Heart left ventricle (tissue), 16 donors: Measurements from ENCODE around the gene MRTFA. TPM values are rescaled to one million over a fixed set of nuclear protein-coding genes. Genes with fewer than 3 reads are reported as not detected.

ENCODE experiments used
- ATAC-seq, 4 donors: fragments of 200-7000 bp; cut with Tn5 transposase; one replicate each; pipeline ENCODE4 v1.9.1; 2020 to 2022; ENCODE audit warnings: moderate library complexity in 4 of 4, mild to moderate bottlenecking in 3 of 4, moderate number of reproducible peaks in 1 of 4
- DNase-seq, 5 donors: peaks; one replicate each; pipeline ENCODE4 v3.0.0-alpha.2; 2020
- H3K27ac ChIP-seq, 12 donors: fragments of 200-600 bp; sonication (generic) in 4 of 12; one replicate each; pipeline versions ENCODE4 v1.5.0 to v1.8.0; 2016 to 2022; ENCODE audit warnings: mild to moderate bottlenecking in 2 of 12
- H3K27me3 ChIP-seq, 9 donors: fragments of 200-600 bp; sonication (generic) in 2 of 9; one replicate each; pipeline versions ENCODE4 v1.5.1 to v1.8.0; 2016 to 2022; ENCODE audit warnings: mild to moderate bottlenecking in 3 of 9
- H3K36me3 ChIP-seq, 9 donors: fragments of 200-600 bp; sonication (generic) in 2 of 9; one replicate each; pipeline versions ENCODE4 v1.5.0 to v1.8.0; 2018 to 2022; ENCODE audit warnings: mild to moderate bottlenecking in 2 of 9
- H3K4me1 ChIP-seq, 12 donors: fragments of 200-600 bp; sonication (generic) in 4 of 12; one replicate each; pipeline versions ENCODE4 v1.5.0 to v1.8.0; 2016 to 2022; ENCODE audit warnings: mild to moderate bottlenecking in 3 of 12
- H3K4me3 ChIP-seq, 12 donors: fragments of 200-600 bp; sonication (generic) in 4 of 12; one replicate each; pipeline versions ENCODE4 v1.5.0 to v1.8.0; 2017 to 2022; ENCODE audit warnings: mild to moderate bottlenecking in 9 of 12, moderate library complexity in 4 of 12
- H3K9me3 ChIP-seq, 12 donors: fragments of 200-600 bp; sonication (generic) in 4 of 12; one replicate each; pipeline versions ENCODE4 v1.5.0 to v1.8.0; 2016 to 2022; ENCODE audit warnings: mild to moderate bottlenecking in 1 of 12
- POLR2A ChIP-seq, 2 donors: fragments of 450-650 bp; IDR thresholded peaks; one replicate each; pipeline ENCODE4 v1.6.1; 2017; ENCODE audit warnings: antibody characterized with exemption in 2 of 2, mild to moderate bottlenecking in 2 of 2, moderate library complexity in 2 of 2
- WGBS, 4 donors: extraction: QIAGEN DNeasy Blood & Tissue Kit in 2 of 4; methylation state at CpG; one replicate each; pipeline versions ENCODE4 v1.1.5 to v1.1.7; 2013 to 2018; 5-methylcytosine and 5-hydroxymethylcytosine counted together
- intact Hi-C, 10 donors: fragments of 100-400 bp; cut with DNase I; formaldehyde crosslinking; loops; one replicate each; pipeline versions ENCODE4 v1.11.1 to v1.14.2; 2022
- polyA plus RNA-seq, 2 donors: library from polyadenylated mRNA; stranded (reverse); fragments of 200-250 nt; gene quantifications; one replicate each; pipeline ENCODE4 v1.2.3, GENCODE V29; 2013
- total RNA-seq, 9 donors: library from RNA; depleted of rRNA in 2 of 9; stranded (reverse); fragments of >200 nt in 2 of 9; fragmentation: NEBNext Ultra II Directional in 3 of 9; extraction: Animal tissue kit (Norgen Biotek cat#: 25700) in 3 of 9; gene quantifications; one replicate each; pipeline versions ENCODE4 v1.1.0 to v1.2.4, GENCODE V29; 2016 to 2023
- TF ChIP-seq, protein P1 (sequence below), 12 donors: fragments of 200-600 bp; sonication (generic) in 4 of 12; IDR thresholded peaks; one replicate each; pipeline versions ENCODE4 v1.5.0 to v1.8.0; 2018 to 2022; ENCODE audit warnings: antibody characterized with exemption in 12 of 12, mild to moderate bottlenecking in 5 of 12
- donor health status: ischemic (EF 13 %, LVEDD 7.1; RV severe dilation, severe dysfunction).
- donor health status: healthy with polysubstance abuse.
- donor health status: DM: no; HTN: yes; CAD: no.
- donor health status: DM: no; HTN: no; CAD: no.
- donor health status: ischemic (EF 25% LVEDD 6.9; RV normal size, moderate dysfunction).
- donor health status: ischemic (EF 25% LVEDD 5.7; RV mildly dilated, moderate dysfunction).
- donor health status: healthy.
- donor health status: DM: yes; HTN: yes; CAD: no.
- donor health status: ischemic (EF 35%, LVEDD 5.7; RV mildly dilated, moderate dysfunction).
- donor health status: nonischemic (EF 11% LVEDD 7.7; RV severe dilation, severe dysfunction).
- donor health status: DM: yes; HTN: yes; CAD: no.
- donor health status: PGD.
- donor health status: ischemic (EF 29% LVEDD 5.4; RV normal size, mild dysfunction).
- donor health status: nonischemic (EF 23%, LVEDD 6.1; RV moderate dilation, normal function).

Gene MRTFA
- total and polyA plus RNA-seq, 11 donors, result 14.0 to 52.6 (median 26.9) TPM

DNA sequence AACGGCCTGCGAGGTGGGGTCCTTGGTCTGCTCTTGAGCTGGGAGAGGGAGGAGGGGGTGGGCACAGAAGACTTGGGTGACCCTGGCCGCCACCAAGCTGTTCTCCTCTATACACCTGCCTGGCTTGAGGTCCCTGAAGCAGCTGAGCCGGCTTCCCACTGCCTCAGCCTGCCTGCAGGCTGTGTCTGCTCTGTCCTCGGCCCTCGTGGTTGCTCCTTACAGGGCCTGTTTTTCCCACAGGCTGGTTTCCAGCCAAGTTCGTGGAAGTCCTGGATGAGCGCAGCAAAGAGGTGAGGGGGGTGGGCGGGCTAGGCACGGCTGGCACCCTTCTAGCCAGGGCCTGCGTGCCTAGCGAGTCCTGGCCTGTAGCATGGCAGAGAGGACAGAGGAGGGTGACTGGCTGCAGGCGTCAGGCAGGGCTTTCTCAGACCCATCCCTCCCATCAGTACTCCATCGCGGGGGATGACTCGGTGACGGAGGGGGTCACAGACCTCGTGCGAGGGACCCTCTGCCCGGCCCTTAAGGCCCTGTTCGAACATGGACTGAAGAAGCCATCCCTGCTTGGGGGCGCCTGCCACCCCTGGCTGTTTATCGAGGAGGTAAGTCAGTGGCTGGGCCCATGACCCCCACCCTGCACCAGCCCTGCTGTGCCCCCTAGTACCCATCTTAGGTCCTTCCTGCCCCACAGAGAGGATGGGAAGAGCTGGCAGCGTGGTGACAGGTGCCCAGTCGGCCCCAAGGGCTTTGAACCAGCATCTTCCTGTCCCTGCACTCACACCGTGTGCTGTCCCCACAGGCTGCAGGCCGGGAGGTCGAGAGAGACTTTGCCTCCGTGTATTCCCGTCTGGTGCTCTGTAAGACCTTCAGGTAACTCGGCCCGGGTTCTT, 228.4 kb downstream of the MRTFA start:
- TF ChIP-seq, protein P1, sequence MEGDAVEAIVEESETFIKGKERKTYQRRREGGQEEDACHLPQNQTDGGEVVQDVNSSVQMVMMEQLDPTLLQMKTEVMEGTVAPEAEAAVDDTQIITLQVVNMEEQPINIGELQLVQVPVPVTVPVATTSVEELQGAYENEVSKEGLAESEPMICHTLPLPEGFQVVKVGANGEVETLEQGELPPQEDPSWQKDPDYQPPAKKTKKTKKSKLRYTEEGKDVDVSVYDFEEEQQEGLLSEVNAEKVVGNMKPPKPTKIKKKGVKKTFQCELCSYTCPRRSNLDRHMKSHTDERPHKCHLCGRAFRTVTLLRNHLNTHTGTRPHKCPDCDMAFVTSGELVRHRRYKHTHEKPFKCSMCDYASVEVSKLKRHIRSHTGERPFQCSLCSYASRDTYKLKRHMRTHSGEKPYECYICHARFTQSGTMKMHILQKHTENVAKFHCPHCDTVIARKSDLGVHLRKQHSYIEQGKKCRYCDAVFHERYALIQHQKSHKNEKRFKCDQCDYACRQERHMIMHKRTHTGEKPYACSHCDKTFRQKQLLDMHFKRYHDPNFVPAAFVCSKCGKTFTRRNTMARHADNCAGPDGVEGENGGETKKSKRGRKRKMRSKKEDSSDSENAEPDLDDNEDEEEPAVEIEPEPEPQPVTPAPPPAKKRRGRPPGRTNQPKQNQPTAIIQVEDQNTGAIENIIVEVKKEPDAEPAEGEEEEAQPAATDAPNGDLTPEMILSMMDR (IDR thresholded peaks at IDR 0.05), result no peak
- no peak for TF ChIP-seq POLR2A (IDR thresholded peaks at IDR 0.05)
- H3K9me3 ChIP-seq, result no peaks in the 10 kb centered on the region
- peaks cover 0 to 6% (median 0%) of the 10 kb centered on the region in 12 donors for H3K4me1 ChIP-seq
- intact Hi-C loops, result no loop called here
- H3K27ac ChIP-seq, result no peak overlapping the region
- WGBS, 4 donors, result 83 to 91% (median 88%) methylated on average over 25 to 32 of the region's 32 CpGs
- peaks cover 0 to 95% (median 85%) of the 10 kb centered on the region in 9 donors for H3K36me3 ChIP-seq
- ATAC-seq (no peak), DNase-seq (no peak)
- H3K4me3 ChIP-seq, result no peak overlapping the region
- no peaks in the 10 kb centered on the region for H3K27me3 ChIP-seq

- TF ChIP-seq, protein P1 (IDR thresholded peaks at IDR 0.05), result no peak
- TF ChIP-seq POLR2A (IDR thresholded peaks at IDR 0.05), result no peak
- ATAC-seq (no peak), DNase-seq (no peak)
- intact Hi-C loops, result no loop called here
- WGBS, 4 donors, result 91 to 98% (median 95%) methylated on average over 23 to 37 of the region's 37 CpGs
- H3K4me3 ChIP-seq, result no peak overlapping the region
- H3K9me3 ChIP-seq, result no peaks in the 10 kb centered on the region
- no peak overlapping the region for H3K27ac ChIP-seq
- H3K36me3 ChIP-seq, result peaks cover under 1 to 98% (median 87%) of the 10 kb centered on the region in 9 donors
- H3K4me1 ChIP-seq, result peaks cover 0 to 7% (median 0%) of the 10 kb centered on the region in 12 donors
- no peaks in the 10 kb centered on the region for H3K27me3 ChIP-seq
Measured at GRCh38 chr22:40407021-40407761, 229.3 kb downstream of the MRTFA start.

DNA sequence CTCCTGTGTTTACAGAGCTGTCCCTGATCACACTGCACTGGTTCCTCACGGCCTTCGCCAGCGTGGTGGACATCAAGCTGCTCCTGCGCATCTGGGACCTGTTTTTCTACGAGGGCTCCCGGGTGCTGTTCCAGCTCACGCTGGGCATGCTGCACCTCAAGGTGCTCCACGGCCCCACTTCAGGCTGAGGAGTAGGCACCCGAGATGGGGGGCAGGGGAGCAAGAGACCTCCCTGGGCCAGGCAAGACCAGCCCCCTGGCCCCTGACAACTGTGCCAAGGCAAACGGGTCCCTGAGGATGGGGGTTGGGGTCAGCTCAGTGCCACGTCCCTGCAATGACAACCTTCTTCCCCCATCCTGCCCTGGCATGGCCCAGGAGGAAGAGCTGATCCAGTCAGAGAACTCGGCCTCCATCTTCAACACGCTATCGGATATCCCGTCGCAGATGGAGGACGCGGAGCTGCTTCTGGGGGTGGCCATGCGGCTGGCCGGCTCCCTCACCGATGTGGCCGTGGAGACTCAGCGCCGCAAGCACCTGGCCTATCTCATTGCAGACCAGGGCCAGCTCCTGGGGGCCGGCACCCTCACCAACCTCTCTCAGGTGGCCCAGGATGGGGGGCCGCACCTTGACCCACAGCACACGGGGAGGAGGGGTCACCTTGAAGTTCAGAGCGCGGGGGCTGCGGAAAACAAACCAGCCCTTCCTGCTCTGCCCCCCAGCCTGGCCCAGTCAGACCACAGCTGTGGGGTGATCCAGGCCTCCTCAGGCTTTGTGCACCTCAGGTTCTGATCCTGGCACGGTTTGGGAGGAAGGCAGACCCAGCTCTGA, 230.2 kb downstream of the MRTFA start:
- intact Hi-C loops, result no loop called here
- H3K27ac ChIP-seq, result no peak overlapping the region
- TF ChIP-seq, protein P1 (IDR thresholded peaks at IDR 0.05), result no peak
- TF ChIP-seq POLR2A (IDR thresholded peaks at IDR 0.05), result no peak

More for the DNA sequence above, 230.2 kb downstream of the MRTFA start:
- Histone ChIP-seq H3K9me3 (no peaks in the 10 kb centered on the region), H3K4me1 (peaks cover 0 to 7% (median 0%) of the 10 kb centered on the region in 12 donors), H3K36me3 (peaks cover 3 to 99% (median 89%) of the 10 kb centered on the region in 9 donors), H3K27me3 (no peaks in the 10 kb centered on the region), H3K4me3 (no peak overlapping the region)
- DNase-seq (no peak), ATAC-seq (no peak)
- 94 to 95% (median 95%) methylated on average over 10 to 31 of the region's 31 CpGs for WGBS, 4 donors
